Lung microvascular endothelial cell (primary cell): Measurements from ENCODE around the gene SHANK1. TPM values are rescaled to one million over a fixed set of nuclear protein-coding genes. Genes with fewer than 3 reads are reported as not detected.

ENCODE experiments used
- DNase-seq, 2 donors: peaks; one replicate each; pipeline versions ENCODE4 v3.0.0 to v3.0.0-alpha.2; 2010; ENCODE audit warnings: low read depth in 2 of 2
- total RNA-seq: library from RNA; depleted of rRNA; stranded (reverse); fragments of >200 nt; gene quantifications from 2 replicates; pipeline ENCODE4 v1.2.1, GENCODE V29; 2014

Gene SHANK1
- total RNA-seq, 1 donor from 2014 or later: not detected

GRCh38 chr19:50711805-50712204 lies 7.8 kb downstream of the SHANK1 start:
- no peak for DNase-seq

- no peak for DNase-seq
These were observed 8.4 kb downstream of the SHANK1 start for GRCh38 chr19:50711196-50711595.

DNA sequence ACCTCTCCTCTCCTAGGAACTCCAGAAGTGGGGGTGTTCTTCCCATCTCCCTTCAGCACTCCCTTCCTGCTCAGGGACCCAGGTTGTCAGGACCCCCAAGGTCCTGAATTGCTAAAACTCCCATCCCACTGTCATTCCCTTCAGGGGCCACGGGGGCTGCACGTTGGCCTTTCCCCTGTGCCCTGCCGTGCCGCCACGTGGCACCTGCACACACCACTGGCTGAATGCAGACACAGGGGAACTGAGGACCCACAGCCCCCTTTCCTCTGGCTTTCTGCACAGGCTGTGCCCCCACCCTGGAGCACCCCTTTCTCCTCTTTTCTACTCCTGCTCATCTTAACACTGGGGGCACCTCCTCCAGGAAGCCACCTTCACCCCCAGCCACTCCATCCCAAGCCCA lies 9.0 kb downstream of the SHANK1 start:
- DNase-seq: no peak

DNA sequence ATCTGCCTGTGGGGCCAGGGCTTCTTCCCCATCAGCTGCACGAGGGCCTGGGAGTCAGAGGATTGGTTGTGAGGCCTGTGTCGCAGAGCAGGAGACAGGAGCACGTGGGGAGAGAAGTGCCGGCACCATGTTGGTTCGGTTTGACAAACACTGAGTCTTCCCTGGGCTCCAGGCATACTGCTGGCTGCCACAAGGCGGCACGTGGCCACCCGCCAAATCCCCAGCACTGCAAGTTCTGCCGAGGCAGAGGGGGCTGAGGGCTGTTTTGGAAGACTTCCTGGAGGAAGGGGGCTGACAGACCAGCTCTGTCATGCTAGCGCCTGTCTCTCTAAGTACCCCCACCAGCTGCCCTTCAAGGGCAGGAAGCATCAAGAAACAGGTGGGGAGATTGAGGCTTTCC lies 9.5 kb downstream of the SHANK1 start:
- no peak for DNase-seq

- no peak for DNase-seq
These were observed 11.3 kb downstream of the SHANK1 start for GRCh38 chr19:50708179-50708879.

DNA sequence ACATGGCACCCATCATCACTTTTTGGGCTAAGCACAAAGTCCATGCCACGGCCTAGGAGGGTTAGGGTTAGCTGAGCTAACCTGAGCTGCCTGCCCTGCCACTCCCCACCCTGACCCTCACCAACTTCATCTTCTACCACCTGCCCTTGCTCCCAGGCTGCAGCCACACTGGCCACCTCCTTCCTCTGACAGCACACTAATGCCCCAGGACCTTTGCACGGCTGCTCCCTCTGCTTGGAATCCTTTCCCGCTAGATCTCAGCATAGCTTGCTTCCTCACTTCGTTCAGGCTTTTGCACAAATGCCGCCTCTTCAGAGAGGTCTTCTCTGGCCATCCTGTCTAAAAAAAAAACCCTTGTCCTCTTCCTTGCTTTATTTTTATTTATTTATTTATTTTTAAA lies 13.2 kb downstream of the SHANK1 start:
- no peak for DNase-seq

DNA sequence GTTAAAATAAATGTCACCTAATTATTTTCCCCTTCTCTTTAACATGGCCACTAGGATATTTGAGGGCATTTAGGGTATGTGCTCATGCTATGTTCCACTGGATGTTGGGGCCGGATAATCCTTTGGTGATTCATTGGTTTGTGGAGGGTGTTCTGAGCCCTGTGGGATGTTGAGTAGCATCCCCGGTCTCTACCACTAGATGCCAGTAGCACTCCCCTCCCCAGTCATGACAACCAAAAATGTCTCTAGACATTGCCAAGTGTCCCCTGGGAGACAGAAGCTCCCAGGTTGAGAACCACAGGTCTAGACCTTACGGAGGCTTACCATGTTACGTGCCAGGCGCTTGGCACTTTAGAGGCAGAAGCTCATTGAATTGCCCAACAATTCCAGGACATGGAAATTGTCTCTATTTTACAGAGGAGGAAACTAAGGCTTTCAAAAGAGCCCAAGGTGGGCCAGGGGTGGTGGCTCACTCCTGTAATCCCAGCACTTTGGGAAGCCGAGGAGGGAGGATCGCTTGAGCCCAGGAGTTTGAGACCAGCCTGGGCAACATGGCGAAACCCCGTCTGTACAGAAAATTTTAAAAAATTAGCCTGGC lies 14.1 kb downstream of the SHANK1 start:
- peak; percentile 56 to 74 for DNase-seq

- peak in 1 of 2 donors; percentile 29 for DNase-seq
These were observed 15.4 kb downstream of the SHANK1 start for GRCh38 chr19:50703915-50704796.

DNA sequence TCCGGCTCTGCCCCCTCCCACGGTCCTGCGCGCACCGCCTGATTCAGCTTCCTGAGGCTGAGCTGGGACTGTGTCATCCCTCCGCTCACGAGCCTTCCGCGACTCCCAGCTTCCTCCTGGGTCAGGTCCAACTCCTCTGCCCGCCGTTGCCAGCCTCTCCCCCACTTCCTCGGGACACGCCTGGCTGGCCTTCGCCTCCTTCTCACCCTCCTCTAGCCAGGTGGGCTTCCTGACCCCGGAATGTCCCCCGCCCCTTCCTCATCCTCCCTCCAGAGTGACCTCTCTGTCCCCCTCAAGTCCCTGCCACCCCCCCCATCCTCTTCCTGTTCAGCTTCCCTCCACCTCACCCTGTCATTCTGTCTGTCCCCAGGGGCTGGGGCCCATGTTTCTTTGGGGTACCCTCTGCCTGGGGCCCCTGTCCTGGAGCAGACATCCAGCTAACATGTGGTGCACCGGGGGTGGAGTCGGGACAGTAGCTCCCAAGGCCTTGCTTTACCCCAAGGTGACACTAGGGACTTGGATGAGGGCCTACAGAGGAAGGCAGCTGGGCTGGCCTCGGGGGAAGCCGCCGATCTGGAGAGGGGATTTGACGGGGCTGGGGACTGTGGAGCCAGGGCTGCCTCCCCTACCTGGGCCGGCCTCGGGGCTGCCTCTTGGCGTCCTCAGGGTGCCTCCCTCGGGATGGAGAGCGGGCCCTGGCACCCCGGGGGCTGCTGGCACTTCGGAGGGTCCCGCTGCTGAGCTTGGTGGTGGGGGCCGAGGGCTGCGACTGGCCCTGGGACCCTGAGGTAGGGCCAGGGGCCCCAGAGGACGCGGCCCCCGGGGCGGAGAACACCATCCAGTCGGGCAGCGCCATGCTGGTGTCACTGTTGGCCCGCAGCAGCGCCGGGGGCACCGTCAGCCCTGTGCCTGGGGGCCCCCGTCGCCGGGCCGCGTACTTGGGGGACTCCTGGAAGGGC lies 16.5 kb downstream of the SHANK1 start:
- peak; percentile 42 to 74 for DNase-seq

DNA sequence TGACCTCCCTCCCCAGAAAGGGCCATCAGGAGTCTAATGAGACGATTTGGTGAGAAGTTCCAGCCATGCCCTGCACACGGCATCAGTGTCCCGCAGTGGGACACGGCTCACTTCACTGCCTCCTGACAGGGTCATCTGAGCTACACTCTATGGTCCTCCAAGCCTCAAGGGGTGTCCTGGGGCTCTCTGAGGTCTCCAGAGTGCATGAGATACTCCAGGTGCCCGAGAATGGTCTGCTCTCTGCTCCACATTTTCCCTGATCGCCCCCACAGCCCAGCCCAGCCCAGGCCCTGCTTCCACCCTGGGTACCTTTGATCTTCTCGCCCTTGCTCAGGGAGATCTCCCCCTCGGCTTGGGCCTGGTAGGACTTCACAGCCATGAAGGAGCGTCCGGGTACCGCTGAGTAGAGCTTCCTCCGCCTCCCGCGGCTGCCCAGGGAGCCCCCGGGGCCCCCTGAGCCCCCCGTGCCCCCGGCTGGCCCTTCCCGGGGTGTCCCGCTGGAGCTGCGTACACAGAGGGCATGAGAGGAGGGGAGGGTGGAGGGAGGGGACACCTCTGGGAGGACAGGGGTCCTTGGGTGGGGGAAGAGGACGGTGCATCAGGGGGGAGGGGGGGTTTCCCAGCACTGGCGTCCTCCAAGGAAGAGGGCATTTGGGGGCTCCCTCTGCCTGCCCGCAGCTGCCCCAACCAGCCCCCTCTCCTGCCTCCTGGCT lies 17.3 kb downstream of the SHANK1 start:
- DNase-seq: no peak

DNA sequence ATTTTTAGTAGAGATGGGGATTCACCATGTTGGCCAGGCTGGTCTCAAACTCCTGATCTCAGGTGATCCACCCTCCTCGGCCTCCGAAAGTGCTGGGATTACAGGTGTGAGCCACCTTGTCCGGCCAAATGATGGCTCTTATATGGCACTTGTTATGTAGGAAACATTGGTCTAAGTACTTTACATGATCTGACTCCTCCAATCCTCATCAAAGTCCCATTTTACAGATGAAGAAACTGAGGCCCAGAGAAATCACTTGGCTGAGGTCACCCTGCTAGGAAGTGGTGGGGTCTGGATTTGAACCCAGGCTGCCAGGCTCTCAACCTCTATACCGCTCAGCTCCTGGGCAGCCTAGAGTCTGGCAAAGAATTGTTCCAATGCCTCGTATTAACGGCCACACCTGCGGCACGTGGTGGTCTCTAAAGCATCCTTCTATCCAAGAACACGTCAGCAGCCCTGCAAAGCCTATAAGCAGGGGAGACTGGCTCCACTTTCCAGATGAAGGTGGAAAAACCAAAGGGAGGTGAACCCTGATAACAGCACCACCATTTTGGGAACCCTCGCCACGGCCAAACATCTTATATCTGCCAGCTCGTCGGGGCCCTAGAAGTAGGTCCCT lies 18.1 kb downstream of the SHANK1 start:
- no peak for DNase-seq

GRCh38 chr19:50697414-50698124 lies 22.0 kb downstream of the SHANK1 start:
- DNase-seq: no peak

DNA sequence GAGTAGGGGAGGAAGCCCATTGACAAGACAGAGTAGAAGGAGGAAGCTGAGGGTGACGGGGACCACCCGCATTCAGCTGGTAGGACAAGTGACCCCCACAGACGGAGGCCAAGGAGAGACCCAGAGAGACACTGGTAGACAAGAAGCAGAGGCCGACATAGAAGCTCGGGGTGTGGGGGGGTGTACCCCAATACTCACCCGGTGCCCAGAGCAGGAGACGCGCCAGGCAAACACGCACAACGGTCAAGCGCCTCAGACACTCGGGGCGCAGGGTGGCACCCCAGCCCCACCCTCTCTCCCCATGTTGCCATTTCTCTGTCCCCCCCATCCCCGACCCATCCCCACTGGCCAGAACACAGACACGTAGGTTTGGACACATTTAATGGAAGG lies 23.5 kb downstream of the SHANK1 start:
- DNase-seq: no peak

- peak; percentile 23 to 40 for DNase-seq
These were observed 24.1 kb downstream of the SHANK1 start for GRCh38 chr19:50695251-50696093.

DNA sequence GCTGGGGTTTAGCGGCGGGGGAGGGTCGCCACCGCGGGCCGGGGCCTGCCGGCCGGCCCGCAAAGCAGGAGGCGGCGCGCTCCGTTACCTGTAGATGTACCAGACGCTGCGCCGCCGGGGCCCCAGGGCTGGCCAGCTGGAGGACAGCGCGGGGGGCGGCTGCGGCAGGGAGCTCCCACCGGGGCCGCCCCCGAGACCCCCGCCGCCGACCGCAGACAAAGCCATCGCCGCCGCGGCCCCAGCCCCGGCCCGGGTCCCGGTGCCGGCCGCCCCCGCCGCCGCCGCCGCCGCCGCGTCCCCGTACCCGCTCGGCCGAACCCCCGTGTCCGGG lies 24.8 kb downstream of the SHANK1 start:
- DNase-seq: no peak

DNA sequence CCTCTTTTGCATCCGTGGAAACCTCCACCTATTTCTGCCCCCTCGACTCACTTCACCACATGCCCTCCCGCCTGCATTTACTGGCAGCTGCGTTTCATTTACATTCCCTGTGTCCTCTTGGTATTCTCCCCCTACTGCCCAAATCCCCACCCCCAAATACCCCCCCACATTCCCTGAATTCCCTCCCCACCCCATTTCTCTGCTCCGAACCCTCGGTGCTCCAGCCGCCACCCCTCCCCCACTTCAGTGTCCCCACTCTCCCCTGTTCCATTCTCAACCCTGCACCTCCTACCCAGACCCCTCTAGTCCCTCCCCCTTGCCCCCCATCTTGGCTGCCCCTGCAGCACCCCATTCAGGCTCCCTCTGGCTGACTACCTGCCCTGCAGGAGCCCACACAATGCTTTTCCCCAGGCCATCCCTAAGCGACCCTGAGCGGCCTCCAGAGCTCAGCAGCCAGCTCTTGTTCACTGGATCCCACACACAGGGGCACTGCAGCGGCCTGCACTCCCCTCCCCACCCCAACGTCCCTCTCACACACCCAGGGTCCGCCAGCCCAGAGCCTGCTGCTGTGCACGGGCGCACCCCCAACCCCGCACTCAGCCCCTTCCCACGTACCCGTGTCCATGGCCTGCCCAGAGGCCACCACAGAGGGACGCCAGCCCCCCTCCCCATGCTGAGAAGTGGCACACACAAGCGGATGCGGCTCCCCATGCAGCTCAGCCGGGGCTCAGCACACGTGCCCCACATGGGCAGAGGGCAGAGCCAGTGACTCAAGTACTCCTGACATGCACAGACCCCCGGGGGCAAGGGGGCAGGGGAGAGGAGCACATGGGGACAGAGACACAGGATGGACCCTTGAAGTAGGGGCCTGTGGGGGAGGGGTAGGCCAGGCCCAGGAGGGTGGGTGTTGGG lies 26.3 kb downstream of the SHANK1 start:
- DNase-seq: no peak

- no peak for DNase-seq
These were observed 29.2 kb downstream of the SHANK1 start for GRCh38 chr19:50690439-50690838.

GRCh38 chr19:50688766-50689165 lies 30.8 kb downstream of the SHANK1 start:
- DNase-seq: no peak
